Measurements from ENCODE around the gene SLC12A8. TPM values are rescaled to one million over a fixed set of nuclear protein-coding genes. Genes with fewer than 3 reads are reported as not detected.

SLC12A8 gene
- total RNA-seq, 1 donor from 2014 or later: 8.0 TPM

DNA sequence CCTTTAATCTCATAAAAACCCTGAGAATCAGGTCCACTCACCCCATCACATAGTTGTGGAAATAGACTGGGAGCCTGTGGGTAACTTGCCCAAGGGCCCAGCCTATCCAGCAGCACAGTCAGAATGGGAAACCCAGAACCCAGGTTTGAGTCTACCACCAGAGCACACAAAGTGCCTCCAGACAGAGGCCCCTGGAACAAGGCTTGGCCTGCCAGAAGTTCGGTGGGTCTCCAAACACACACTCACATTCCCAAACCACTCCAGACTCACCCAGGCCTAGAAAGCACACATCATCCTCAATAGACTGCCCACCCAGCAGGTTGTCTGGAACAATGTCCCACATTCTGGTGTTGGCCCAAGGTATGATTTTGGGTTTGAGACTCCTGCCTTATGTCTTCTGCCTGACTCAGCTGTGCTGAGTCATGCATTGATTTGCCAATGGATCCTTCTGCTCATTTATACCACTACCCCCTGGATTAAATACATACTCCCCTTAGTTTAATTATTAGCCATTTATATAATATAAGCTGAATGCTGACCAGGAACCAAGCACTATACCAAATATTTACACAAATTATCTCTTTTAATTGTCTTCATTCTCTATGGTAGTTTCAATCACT is 4.5 kb downstream of the SLC12A8 start:
- peaks cover 7% of the 10 kb centered on the region for H3K4me1 Mint-ChIP-seq
- H3K9me3 Mint-ChIP-seq: peaks cover 6% of the 10 kb centered on the region
- no peak for DNase-seq (ENCODE audit: low spot score in 2 of 2, unreplicated experiment in 2 of 2)
- peaks cover 3% of the 10 kb centered on the region for H3K27me3 Mint-ChIP-seq (ENCODE audit: low read depth)
- H3K27ac Mint-ChIP-seq: no peak overlapping the region
- H3K36me3 Mint-ChIP-seq: no peaks in the 10 kb centered on the region
- no peak for TF ChIP-seq CTCF (IDR thresholded peaks at IDR 0.05; ENCODE audit: unreplicated experiment)
- H3K4me3 Mint-ChIP-seq: no peak overlapping the region

DNA sequence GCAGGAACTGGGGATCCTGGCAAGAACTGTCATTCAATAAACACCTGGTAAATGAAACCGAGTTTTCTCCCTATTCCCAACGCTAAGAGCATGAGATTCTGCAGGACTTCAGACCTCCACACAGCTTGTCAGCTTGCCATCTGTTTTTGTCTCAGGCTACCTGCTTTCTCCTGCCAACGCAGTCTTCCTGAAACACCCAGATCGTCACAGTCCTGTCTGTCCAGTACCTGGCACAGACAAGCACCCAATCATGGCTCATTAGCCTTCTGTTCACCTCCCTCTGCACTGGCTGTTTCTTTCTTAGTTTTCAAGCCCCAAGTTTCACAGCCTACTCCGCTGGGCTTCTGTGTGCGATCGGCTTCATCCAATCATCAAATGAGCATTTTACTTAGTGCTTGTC is 5.0 kb downstream of the SLC12A8 start:
- TF ChIP-seq CTCF (IDR thresholded peaks at IDR 0.05; ENCODE audit: unreplicated experiment): no peak
- Mint-ChIP-seq H3K27me3 (ENCODE audit: low read depth) (no peaks in the 10 kb centered on the region), H3K4me3 (no peak overlapping the region), H3K9me3 (peaks cover 8% of the 10 kb centered on the region), H3K36me3 (peaks cover 1% of the 10 kb centered on the region), H3K27ac (peak overlapping the region; percentile 26), H3K4me1 (peaks cover 7% of the 10 kb centered on the region)
- no peak for DNase-seq (ENCODE audit: low spot score in 2 of 2, unreplicated experiment in 2 of 2)

DNA sequence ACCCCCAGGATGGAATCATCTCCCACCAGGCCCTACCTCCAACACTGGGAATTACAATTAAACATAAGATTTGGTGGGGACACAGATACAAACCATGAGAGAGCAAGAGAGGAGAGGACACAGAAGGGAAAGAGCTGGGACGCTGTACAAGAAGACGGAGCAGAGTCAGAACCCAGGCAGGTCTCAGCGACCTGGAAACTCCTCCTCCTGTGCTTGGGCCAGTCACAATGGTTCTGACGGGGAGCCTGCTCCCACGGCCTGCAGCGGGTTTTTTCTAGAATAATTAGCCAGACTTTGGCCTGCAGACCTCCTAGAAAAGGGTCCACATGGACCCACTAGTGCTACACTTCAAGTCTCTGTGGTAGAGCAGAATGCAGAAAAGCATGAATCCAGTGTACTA is 5.6 kb downstream of the SLC12A8 start:
- H3K4me3 Mint-ChIP-seq: no peak overlapping the region
- H3K27me3 Mint-ChIP-seq (ENCODE audit: low read depth): no peaks in the 10 kb centered on the region
- peaks cover 5% of the 10 kb centered on the region for H3K36me3 Mint-ChIP-seq
- H3K27ac Mint-ChIP-seq: no peak overlapping the region
- no peak for DNase-seq (ENCODE audit: low spot score in 2 of 2, unreplicated experiment in 2 of 2)
- no peak for TF ChIP-seq CTCF (IDR thresholded peaks at IDR 0.05; ENCODE audit: unreplicated experiment)
- peaks cover 13% of the 10 kb centered on the region for H3K9me3 Mint-ChIP-seq
- H3K4me1 Mint-ChIP-seq: peaks cover 7% of the 10 kb centered on the region

GRCh38 chr3:125203731-125204130 is 8.8 kb downstream of the SLC12A8 start:
- Mint-ChIP-seq H3K27ac (no peak overlapping the region), H3K4me1 (peaks cover 3% of the 10 kb centered on the region), H3K36me3 (peaks cover 5% of the 10 kb centered on the region), H3K27me3 (ENCODE audit: low read depth) (no peaks in the 10 kb centered on the region), H3K9me3 (peaks cover 13% of the 10 kb centered on the region), H3K4me3 (no peak overlapping the region)
- TF ChIP-seq CTCF (IDR thresholded peaks at IDR 0.05; ENCODE audit: unreplicated experiment): no peak
- no peak for DNase-seq (ENCODE audit: low spot score in 2 of 2, unreplicated experiment in 2 of 2)

GRCh38 chr3:125202197-125202596 is 10.4 kb downstream of the SLC12A8 start:
- TF ChIP-seq CTCF (IDR thresholded peaks at IDR 0.05; ENCODE audit: unreplicated experiment): no peak
- no peaks in the 10 kb centered on the region for H3K27me3 Mint-ChIP-seq (ENCODE audit: low read depth)
- no peaks in the 10 kb centered on the region for H3K4me1 Mint-ChIP-seq
- no peak overlapping the region for H3K4me3 Mint-ChIP-seq
- peaks cover 5% of the 10 kb centered on the region for H3K36me3 Mint-ChIP-seq
- H3K27ac Mint-ChIP-seq: no peak overlapping the region
- H3K9me3 Mint-ChIP-seq: peaks cover 13% of the 10 kb centered on the region
- no peak for DNase-seq (ENCODE audit: low spot score in 2 of 2, unreplicated experiment in 2 of 2)

DNA sequence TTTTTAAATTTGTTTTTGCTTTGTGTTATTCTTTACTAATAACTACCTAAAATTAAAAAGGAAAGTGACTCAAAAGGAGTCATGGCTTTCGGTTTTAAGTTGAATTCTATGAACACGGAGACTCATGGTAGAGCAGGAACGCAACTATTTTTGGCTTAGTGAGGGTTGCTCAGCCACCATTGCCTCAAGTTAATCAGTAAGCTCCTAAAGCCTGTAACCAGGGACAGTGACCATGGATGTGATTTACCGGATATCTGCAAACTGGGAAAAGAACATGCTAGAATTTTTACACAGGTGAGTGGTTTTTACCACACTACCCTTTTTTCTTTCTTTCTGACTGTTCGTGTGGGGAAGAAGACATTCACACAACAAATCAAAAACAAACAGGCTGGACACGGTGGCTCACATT is 11.8 kb downstream of the SLC12A8 start:
- no peak overlapping the region for H3K4me3 Mint-ChIP-seq
- no peak overlapping the region for H3K27ac Mint-ChIP-seq
- peaks cover 5% of the 10 kb centered on the region for H3K36me3 Mint-ChIP-seq
- H3K9me3 Mint-ChIP-seq: peaks cover 13% of the 10 kb centered on the region
- no peaks in the 10 kb centered on the region for H3K27me3 Mint-ChIP-seq (ENCODE audit: low read depth)
- DNase-seq (ENCODE audit: low spot score in 2 of 2, unreplicated experiment in 2 of 2): no peak
- no peak for TF ChIP-seq CTCF (IDR thresholded peaks at IDR 0.05; ENCODE audit: unreplicated experiment)
- H3K4me1 Mint-ChIP-seq: no peaks in the 10 kb centered on the region

All from mesothelial cell of epicardium (in vitro differentiated cells).